ENCODE data around the gene PTPN11.

PTPN11 gene

DNA sequence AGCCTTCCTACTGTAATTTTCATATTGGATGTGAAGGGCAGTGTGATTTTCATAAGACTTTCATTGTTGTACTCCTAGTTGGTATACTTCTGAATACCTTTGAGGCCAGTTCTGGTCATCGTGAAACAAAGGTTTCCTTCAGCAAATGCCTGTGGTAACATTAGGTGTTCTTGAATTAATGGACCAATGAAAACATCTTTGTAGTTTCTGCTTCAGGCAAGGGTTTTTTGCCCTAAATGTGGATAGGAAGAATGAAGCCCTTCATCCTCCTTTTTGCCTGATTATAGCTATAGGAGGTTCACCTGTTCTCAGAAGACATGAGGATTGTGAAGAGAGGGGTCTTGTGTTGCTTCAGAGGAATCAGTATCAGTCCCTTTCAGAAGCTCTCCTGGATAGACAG is 60.7 kb downstream of the PTPN11 start:
- H3K4me3 ChIP-seq (ENCODE audit: low read depth, low read length): no peak overlapping the region
- TF ChIP-seq, protein P1, sequence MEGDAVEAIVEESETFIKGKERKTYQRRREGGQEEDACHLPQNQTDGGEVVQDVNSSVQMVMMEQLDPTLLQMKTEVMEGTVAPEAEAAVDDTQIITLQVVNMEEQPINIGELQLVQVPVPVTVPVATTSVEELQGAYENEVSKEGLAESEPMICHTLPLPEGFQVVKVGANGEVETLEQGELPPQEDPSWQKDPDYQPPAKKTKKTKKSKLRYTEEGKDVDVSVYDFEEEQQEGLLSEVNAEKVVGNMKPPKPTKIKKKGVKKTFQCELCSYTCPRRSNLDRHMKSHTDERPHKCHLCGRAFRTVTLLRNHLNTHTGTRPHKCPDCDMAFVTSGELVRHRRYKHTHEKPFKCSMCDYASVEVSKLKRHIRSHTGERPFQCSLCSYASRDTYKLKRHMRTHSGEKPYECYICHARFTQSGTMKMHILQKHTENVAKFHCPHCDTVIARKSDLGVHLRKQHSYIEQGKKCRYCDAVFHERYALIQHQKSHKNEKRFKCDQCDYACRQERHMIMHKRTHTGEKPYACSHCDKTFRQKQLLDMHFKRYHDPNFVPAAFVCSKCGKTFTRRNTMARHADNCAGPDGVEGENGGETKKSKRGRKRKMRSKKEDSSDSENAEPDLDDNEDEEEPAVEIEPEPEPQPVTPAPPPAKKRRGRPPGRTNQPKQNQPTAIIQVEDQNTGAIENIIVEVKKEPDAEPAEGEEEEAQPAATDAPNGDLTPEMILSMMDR (IDR thresholded peaks at IDR 0.05; ENCODE audit: low read depth, low read length): no peak
- TF ChIP-seq POLR2A (IDR thresholded peaks at IDR 0.05; ENCODE audit: extremely low read depth, insufficient read length) (no peak), MYC (IDR thresholded peaks at IDR 0.05; ENCODE audit: low read depth, low read length) (no peak)
- TF ChIP-seq, protein P2, sequence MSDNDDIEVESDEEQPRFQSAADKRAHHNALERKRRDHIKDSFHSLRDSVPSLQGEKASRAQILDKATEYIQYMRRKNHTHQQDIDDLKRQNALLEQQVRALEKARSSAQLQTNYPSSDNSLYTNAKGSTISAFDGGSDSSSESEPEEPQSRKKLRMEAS (IDR thresholded peaks at IDR 0.05; ENCODE audit: low read depth, low read length): no peak
- DNase-seq (ENCODE audit: low read depth): no peak

DNA sequence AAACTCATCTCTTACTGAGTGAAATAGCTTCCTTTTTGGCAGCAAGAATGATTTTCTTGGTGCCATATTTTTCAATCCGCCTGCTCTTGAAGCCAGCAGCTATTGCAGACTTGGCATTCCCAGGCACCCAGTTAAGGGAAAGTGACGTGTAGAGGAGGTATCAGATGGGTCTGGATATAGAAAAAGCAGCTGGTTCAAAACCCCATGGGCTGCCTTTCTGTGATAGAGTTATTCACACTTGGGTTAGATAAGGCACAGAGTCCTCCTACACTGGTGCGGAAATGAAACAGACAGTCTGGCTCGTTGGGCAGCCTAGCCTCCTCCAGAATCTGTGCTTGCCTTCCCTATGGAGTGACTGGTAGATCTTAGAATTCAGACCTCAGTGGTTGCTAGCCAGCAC is 62.2 kb downstream of the PTPN11 start:
- no peak overlapping the region for H3K4me3 ChIP-seq (ENCODE audit: low read depth, low read length)
- TF ChIP-seq MYC (IDR thresholded peaks at IDR 0.05; ENCODE audit: low read depth, low read length): no peak
- TF ChIP-seq POLR2A (IDR thresholded peaks at IDR 0.05; ENCODE audit: extremely low read depth, insufficient read length): no peak
- TF ChIP-seq, protein P2 (IDR thresholded peaks at IDR 0.05; ENCODE audit: low read depth, low read length): no peak
- TF ChIP-seq, protein P1 (IDR thresholded peaks at IDR 0.05; ENCODE audit: low read depth, low read length): no peak

DNA sequence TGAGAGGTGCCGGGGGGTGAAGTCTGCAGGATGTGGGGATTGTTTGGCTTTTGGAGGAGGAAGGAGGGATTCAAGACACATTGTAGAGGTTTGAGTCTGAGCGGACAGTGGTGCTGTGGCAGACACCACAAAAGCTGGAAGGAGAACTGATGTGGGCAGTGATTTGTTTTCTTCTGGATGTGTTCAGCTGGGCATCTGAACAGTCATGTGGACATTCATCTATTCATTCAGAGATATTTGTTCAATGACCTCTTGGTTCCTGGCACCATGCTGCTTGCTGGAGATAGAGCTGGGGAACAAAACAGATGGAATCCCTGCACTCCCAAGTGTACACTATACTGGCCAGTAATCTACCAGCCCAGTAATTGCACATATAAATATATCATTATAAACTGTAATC is 64.0 kb downstream of the PTPN11 start:
- H3K4me3 ChIP-seq (ENCODE audit: low read depth, low read length): no peak overlapping the region
- TF ChIP-seq, protein P1 (IDR thresholded peaks at IDR 0.05; ENCODE audit: low read depth, low read length): no peak
- no peak for TF ChIP-seq POLR2A (IDR thresholded peaks at IDR 0.05; ENCODE audit: extremely low read depth, insufficient read length)
- no peak for TF ChIP-seq MYC (IDR thresholded peaks at IDR 0.05; ENCODE audit: low read depth, low read length)
- TF ChIP-seq, protein P2 (IDR thresholded peaks at IDR 0.05; ENCODE audit: low read depth, low read length): no peak
- DNase-seq (ENCODE audit: low read depth): no peak

More for the DNA sequence above, 62.2 kb downstream of the PTPN11 start:
- DNase-seq (ENCODE audit: low read depth): no peak

DNA sequence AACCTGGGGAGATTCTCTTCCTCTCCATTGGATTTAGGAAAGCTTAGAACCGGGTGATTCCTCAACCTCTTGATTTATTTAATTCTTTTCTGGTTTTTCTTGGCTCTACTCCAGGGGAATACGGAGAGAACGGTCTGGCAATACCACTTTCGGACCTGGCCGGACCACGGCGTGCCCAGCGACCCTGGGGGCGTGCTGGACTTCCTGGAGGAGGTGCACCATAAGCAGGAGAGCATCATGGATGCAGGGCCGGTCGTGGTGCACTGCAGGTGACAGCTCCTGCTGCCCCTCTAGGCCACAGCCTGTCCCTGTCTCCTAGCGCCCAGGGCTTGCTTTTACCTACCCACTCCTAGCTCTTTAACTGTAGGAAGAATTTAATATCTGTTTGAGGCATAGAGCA is 67.6 kb downstream of the PTPN11 start:
- no peak overlapping the region for H3K4me3 ChIP-seq (ENCODE audit: low read depth, low read length)
- no peak for TF ChIP-seq POLR2A (IDR thresholded peaks at IDR 0.05; ENCODE audit: extremely low read depth, insufficient read length)
- no peak for TF ChIP-seq MYC (IDR thresholded peaks at IDR 0.05; ENCODE audit: low read depth, low read length)
- TF ChIP-seq, protein P1 (IDR thresholded peaks at IDR 0.05; ENCODE audit: low read depth, low read length): no peak
- TF ChIP-seq, protein P2 (IDR thresholded peaks at IDR 0.05; ENCODE audit: low read depth, low read length): no peak
- DNase-seq (ENCODE audit: low read depth): no peak

DNA sequence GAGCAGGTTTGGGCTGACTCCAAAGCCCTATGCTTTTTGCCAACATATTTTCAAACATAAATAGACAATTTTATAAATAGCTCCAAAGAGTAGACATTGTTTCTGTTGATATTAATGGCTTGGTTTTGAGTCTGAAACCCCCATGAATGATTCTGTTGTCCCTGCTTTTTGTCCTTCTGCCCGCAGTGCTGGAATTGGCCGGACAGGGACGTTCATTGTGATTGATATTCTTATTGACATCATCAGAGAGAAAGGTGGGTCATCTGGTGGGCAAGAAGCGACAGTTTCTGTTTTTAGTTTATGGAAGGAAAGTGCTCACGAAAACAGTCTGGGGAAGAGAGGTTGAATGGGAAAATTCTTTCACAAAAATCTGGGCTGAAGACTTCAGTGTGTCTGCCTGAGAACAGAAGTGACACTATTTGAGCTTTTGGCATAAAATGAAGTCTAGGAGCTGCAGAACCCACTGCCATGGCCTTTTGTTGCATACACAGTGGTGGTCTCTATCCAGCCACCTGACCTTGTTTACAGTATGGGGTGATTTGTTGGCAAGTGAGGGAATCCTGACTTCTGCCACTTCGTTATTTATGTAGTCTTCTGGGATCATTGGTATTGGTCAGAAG is 69.6 kb downstream of the PTPN11 start:
- no peak overlapping the region for H3K4me3 ChIP-seq (ENCODE audit: low read depth, low read length)
- DNase-seq (ENCODE audit: low read depth): no peak
- TF ChIP-seq, protein P1 (IDR thresholded peaks at IDR 0.05; ENCODE audit: low read depth, low read length): no peak
- TF ChIP-seq MYC (IDR thresholded peaks at IDR 0.05; ENCODE audit: low read depth, low read length): no peak
- no peak for TF ChIP-seq POLR2A (IDR thresholded peaks at IDR 0.05; ENCODE audit: extremely low read depth, insufficient read length)
- TF ChIP-seq, protein P2 (IDR thresholded peaks at IDR 0.05; ENCODE audit: low read depth, low read length): no peak
